ENCODE data around the gene PLD5. TPM values are rescaled to one million over a fixed set of nuclear protein-coding genes. Genes with fewer than 3 reads are reported as not detected.

PLD5 gene
- polyA plus RNA-seq, 3 donors, result not detected

DNA sequence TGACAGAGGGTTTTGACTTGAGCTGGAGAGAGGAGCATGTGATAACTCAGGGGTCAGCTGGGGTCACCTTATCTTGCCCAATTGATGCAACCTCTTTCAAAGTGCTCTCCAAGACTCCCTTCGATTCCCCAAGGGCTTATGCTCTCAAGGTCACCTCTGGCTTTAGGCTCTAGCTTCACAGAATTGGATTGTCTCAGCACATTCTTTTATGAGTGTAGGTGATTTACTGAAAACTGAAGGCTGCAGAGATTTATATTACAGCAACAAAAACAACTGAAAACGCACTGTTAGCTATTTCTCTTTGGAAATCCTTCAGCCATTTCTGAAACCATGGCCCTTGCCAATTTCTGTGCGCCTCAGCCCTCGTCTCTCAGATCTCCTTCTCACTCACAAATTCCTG is 491.1 kb downstream of the PLD5 start:
- no peak overlapping the region for H2AFZ ChIP-seq (ENCODE audit: insufficient read depth, low read depth, low read length, poor library complexity, severe bottlenecking)
- intact Hi-C loops (cut with micrococcal nuclease), result no loop called here
- TF ChIP-seq, protein P1, sequence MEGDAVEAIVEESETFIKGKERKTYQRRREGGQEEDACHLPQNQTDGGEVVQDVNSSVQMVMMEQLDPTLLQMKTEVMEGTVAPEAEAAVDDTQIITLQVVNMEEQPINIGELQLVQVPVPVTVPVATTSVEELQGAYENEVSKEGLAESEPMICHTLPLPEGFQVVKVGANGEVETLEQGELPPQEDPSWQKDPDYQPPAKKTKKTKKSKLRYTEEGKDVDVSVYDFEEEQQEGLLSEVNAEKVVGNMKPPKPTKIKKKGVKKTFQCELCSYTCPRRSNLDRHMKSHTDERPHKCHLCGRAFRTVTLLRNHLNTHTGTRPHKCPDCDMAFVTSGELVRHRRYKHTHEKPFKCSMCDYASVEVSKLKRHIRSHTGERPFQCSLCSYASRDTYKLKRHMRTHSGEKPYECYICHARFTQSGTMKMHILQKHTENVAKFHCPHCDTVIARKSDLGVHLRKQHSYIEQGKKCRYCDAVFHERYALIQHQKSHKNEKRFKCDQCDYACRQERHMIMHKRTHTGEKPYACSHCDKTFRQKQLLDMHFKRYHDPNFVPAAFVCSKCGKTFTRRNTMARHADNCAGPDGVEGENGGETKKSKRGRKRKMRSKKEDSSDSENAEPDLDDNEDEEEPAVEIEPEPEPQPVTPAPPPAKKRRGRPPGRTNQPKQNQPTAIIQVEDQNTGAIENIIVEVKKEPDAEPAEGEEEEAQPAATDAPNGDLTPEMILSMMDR (IDR thresholded peaks at IDR 0.05), result no peak
- peaks cover 0 to 3% (median 0%) of the 10 kb centered on the region in 7 donors for H3K9me3 Mint-ChIP-seq
- no peaks in the 10 kb centered on the region for H3K36me3 Mint-ChIP-seq
- no peak overlapping the region for H3K27ac ChIP-seq (ENCODE audit: low read depth in 1 of 2, low read length in 2 of 2)
- no peak overlapping the region for H3K27ac Mint-ChIP-seq
- no peak overlapping the region for H3K4me3 Mint-ChIP-seq
- H3K4me2 ChIP-seq (replicated peaks; ENCODE audit: extremely low read depth, low read length, poor library complexity, severe bottlenecking), result no peak overlapping the region
- H3K27me3 Mint-ChIP-seq (ENCODE audit: low read depth in 3 of 3), result peaks cover 3 to 6% (median 4%) of the 10 kb centered on the region in 3 donors
- no peaks in the 10 kb centered on the region for H4K20me1 ChIP-seq (ENCODE audit: insufficient read depth, low read length)
- H3K4me1 Mint-ChIP-seq, result no peaks in the 10 kb centered on the region
- no peaks in the 10 kb centered on the region for H3K36me3 ChIP-seq (replicated peaks in 1 of 2; ENCODE audit: control insufficient read depth in 1 of 2, insufficient read depth in 2 of 2, low read length in 2 of 2)
- no peaks in the 10 kb centered on the region for H3K27me3 ChIP-seq (ENCODE audit: control insufficient read depth in 2 of 2, insufficient read depth in 2 of 2, low read length in 2 of 2)
- no peaks in the 10 kb centered on the region for H3K79me2 ChIP-seq (ENCODE audit: insufficient read depth, low read length)
- 77% methylated on average over 3 of the region's 4 CpGs for WGBS (ENCODE audit: insufficient coverage)
- H3K9me3 ChIP-seq (replicated peaks in 1 of 2; ENCODE audit: control insufficient read depth in 1 of 2, insufficient read depth in 1 of 2, low read length in 2 of 2), result no peaks in the 10 kb centered on the region
- no peak for DNase-seq
- no peaks in the 10 kb centered on the region for H3K4me1 ChIP-seq (ENCODE audit: control insufficient read depth in 1 of 2, insufficient read depth in 2 of 2, low read length in 2 of 2)
- H3K4me3 ChIP-seq (replicated peaks in 1 of 3; ENCODE audit: low read depth in 2 of 3, low read length in 3 of 3), result no peak overlapping the region
- no peak overlapping the region for H3K9ac ChIP-seq (ENCODE audit: insufficient read depth, low read length, poor library complexity, severe bottlenecking)

Small RNA genes within 50 kb of the gene (small RNA-seq; reads per million reads assigned to genes)
- gene AL360271.2 (ENCODE audit: insufficient read length, low read depth) (not detected), gene RN7SKP12 (ENCODE audit: insufficient read length, low read depth) (not detected)
